OCI-LY7 (cell line): ENCODE data around the gene PRKN. TPM values are rescaled to one million over a fixed set of nuclear protein-coding genes. Genes with fewer than 3 reads are reported as not detected.

Experiments used
- BruUV-seq: library from RNA; stranded (reverse); fragments of 400-500 nt; replicated peaks from 2 replicates; lab custom pipeline; 2021; lab: Mats Ljungman, UMichigan
- CTCF ChIA-PET: fragments of 300-600 bp; sonication (Branson Sonifier 250); formaldehyde crosslinking; loops from one replicate; lab custom pipeline; 2022; ENCODE audit warnings: antibody characterized with exemption; ENCODE audit not compliant: unreplicated experiment; lab: Charles Lee
- POLR2A ChIA-PET: fragments of 300-600 bp; sonication (Branson Sonifier 250); formaldehyde crosslinking; loops from one replicate; lab custom pipeline; 2022; ENCODE audit warnings: antibody characterized with exemption; lab: Charles Lee
- DNase-seq: peaks from one replicate; pipeline ENCODE4 v3.0.0-alpha.2; 2015; ENCODE audit warnings: low spot score
- H2AFZ ChIP-seq: fragments of 200-600 bp; sonication (generic), shearing (Covaris generic); 2 replicates; pipeline ENCODE4 v1.6.1; 2014; ENCODE audit warnings: mild to moderate bottlenecking, antibody characterized with exemption, low read length, moderate library complexity
- H3K27ac ChIP-seq: fragments of 200-600 bp; sonication (generic); 2 replicates; pipeline ENCODE4 v1.5.1; 2014; ENCODE audit warnings: mixed run types, low read depth, mild to moderate bottlenecking, moderate library complexity, low read length, inconsistent platforms; ENCODE audit not compliant: poor library complexity, severe bottlenecking
- H3K36me3 ChIP-seq: fragments of 200-600 bp; sonication (generic); 2 replicates; pipeline ENCODE4 v1.6.1; 2014; ENCODE audit warnings: mild to moderate bottlenecking, antibody characterized with exemption, low read length, moderate library complexity, mixed read lengths; ENCODE audit not compliant: insufficient read depth
- H3K4me1 ChIP-seq: fragments of 200-600 bp; sonication (generic); 2 replicates; pipeline ENCODE4 v1.5.1; 2014; ENCODE audit warnings: mild to moderate bottlenecking, low read length; ENCODE audit not compliant: insufficient read depth, poor library complexity, severe bottlenecking
- H3K4me2 ChIP-seq: fragments of 200-600 bp; sonication (generic); 2 replicates; pipeline ENCODE4 v1.6.1; 2014; ENCODE audit warnings: mild to moderate bottlenecking, low read length
- H3K4me3 ChIP-seq: fragments of 200-600 bp; sonication (generic); 2 replicates; pipeline ENCODE4 v1.5.1; 2014; ENCODE audit warnings: mild to moderate bottlenecking, low read depth, low read length; ENCODE audit not compliant: poor library complexity, severe bottlenecking
- H3K79me2 ChIP-seq: fragments of 200-600 bp; sonication (generic); 2 replicates; pipeline ENCODE4 v1.6.1; 2016; ENCODE audit warnings: low read depth, mild to moderate bottlenecking, low read length, moderate library complexity, mixed read lengths; ENCODE audit not compliant: insufficient read depth
- H3K9me2 ChIP-seq: fragments of 200-600 bp; sonication (generic); 2 replicates; pipeline ENCODE4 v1.6.1; 2016; ENCODE audit warnings: mild to moderate bottlenecking, low read length, mixed read lengths; ENCODE audit not compliant: insufficient read depth
- H3K9me3 ChIP-seq: fragments of 200-600 bp; sonication (generic); 2 replicates; pipeline ENCODE4 v1.6.1; 2014; ENCODE audit warnings: mild to moderate bottlenecking, mixed run types, low read length, mixed read lengths
- H4K20me1 ChIP-seq: fragments of 200-600 bp; sonication (generic); 2 replicates; pipeline ENCODE4 v1.6.1; 2014; ENCODE audit warnings: mild to moderate bottlenecking, antibody characterized with exemption, low read length, moderate library complexity, mixed read lengths; ENCODE audit not compliant: insufficient read depth
- CTCF ChIP-seq: fragments of 200-600 bp; sonication (generic); conservative IDR thresholded peaks from 2 replicates; pipeline ENCODE4 v1.5.1; 2014; ENCODE audit warnings: mild to moderate bottlenecking, antibody characterized with exemption, low read length, moderate library complexity, mixed read lengths
- EZH2phosphoT487 ChIP-seq: fragments of 200-600 bp; sonication (generic); IDR thresholded peaks from 2 replicates; pipeline ENCODE4 v1.6.1; 2018; ENCODE audit warnings: low read depth, borderline replicate concordance, mild to moderate bottlenecking, mixed run types, antibody characterized with exemption, low read length, moderate library complexity, mixed read lengths
- intact Hi-C: fragments of 100-400 bp; cut with micrococcal nuclease; formaldehyde crosslinking; loops from one replicate; pipeline ENCODE4 v1.10.0; 2022; ENCODE audit not compliant: unreplicated experiment
- total RNA-seq, 2 experiments: library from RNA; depleted of rRNA in 1 of 2; stranded (reverse); fragments of >200 nt in 1 of 2; shearing (Covaris generic) in 1 of 2; gene quantifications; 2 replicates each; pipeline ENCODE4 v1.2.3, GENCODE V29; 2014 to 2022

PRKN gene
- total RNA-seq, 2 experiments from 2014 or later, result 1.3 to 2.0 TPM

- POLR2A ChIA-PET, result no interaction called here
- Histone ChIP-seq H3K36me3 (no peaks in the 10 kb centered on the region), H3K4me2 (no peak overlapping the region), H3K79me2 (no peaks in the 10 kb centered on the region), H3K27ac (no peak overlapping the region), H3K9me3 (no peaks in the 10 kb centered on the region), H3K9me2 (no peaks in the 10 kb centered on the region), H3K4me1 (no peaks in the 10 kb centered on the region), H4K20me1 (no peaks in the 10 kb centered on the region), H3K4me3 (no peak overlapping the region), H2AFZ (no peak overlapping the region)
- CTCF ChIA-PET, result no interaction called here
- no TSS peak for BruUV-seq
- TF ChIP-seq EZH2phosphoT487, result no peak
- TF ChIP-seq CTCF, result no peak
- intact Hi-C loops, result no loop called here
- no peak for DNase-seq
Measured at GRCh38 chr6:162640756-162641155, 86.8 kb downstream of the PRKN start.

GRCh38 chr6:162639951-162640350, 87.6 kb downstream of the PRKN start:
- Histone ChIP-seq H3K4me2 (no peak overlapping the region), H4K20me1 (no peaks in the 10 kb centered on the region), H3K79me2 (no peaks in the 10 kb centered on the region), H3K9me2 (no peaks in the 10 kb centered on the region), H3K27ac (no peak overlapping the region), H3K4me1 (no peaks in the 10 kb centered on the region), H3K36me3 (no peaks in the 10 kb centered on the region), H3K9me3 (no peaks in the 10 kb centered on the region), H2AFZ (no peak overlapping the region), H3K4me3 (no peak overlapping the region)
- ChIA-PET POLR2A (no interaction called here), CTCF (no interaction called here)
- DNase-seq, result no peak
- TF ChIP-seq EZH2phosphoT487, result no peak
- TF ChIP-seq CTCF, result no peak
- intact Hi-C loops, result no loop called here
- no TSS peak for BruUV-seq

DNA sequence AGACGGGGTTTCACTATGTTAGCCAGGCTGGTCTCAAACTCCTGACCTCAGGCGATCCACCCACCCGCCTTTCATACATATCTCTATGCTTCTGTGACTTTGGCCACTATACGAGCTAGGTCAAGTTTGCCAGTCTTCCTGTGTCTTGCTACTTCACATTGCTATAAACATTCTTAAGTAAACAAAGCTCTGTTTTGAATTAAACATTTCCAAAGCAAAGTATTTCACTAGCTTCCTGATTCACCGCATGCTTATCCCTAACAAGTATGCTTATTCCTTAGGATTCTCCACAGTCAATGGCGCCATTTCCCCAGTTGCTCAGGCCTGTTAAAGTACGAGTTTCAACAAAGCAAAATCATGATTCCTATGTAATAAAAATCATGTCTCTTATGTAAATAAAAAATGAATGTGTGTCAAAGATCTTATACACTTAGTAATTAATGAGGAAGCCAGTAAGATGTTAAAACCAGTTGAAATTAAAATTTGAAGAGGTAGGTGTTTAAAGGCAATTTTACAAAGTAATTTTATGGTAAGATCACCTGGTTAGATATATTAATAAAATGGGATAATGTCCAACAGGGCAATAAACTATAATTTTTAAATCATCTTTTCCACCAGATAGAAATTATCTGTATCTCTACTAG, 88.5 kb downstream of the PRKN start:
- H3K27ac ChIP-seq, result no peak overlapping the region
- no peaks in the 10 kb centered on the region for H3K9me2 ChIP-seq
- no peak overlapping the region for H2AFZ ChIP-seq
- H3K79me2 ChIP-seq, result no peaks in the 10 kb centered on the region
- H3K9me3 ChIP-seq, result no peaks in the 10 kb centered on the region
- ChIA-PET CTCF (no interaction called here), POLR2A (no interaction called here)
- no peak overlapping the region for H3K4me3 ChIP-seq
- TF ChIP-seq CTCF (no peak), EZH2phosphoT487 (no peak)
- no peaks in the 10 kb centered on the region for H4K20me1 ChIP-seq
- intact Hi-C loops, result no loop called here
- H3K36me3 ChIP-seq, result no peaks in the 10 kb centered on the region
- H3K4me2 ChIP-seq, result no peak overlapping the region
- no peak for DNase-seq
- H3K4me1 ChIP-seq, result no peaks in the 10 kb centered on the region
- no TSS peak for BruUV-seq
